Activated naive CD4-positive, alpha-beta T cell treated with anti-CD3 and anti-CD28 coated beads, Interleukin-2, amount 50 U/mL, for 16 hours (primary cell): ENCODE measurements around the gene CDKAL1.
"Not testable (repeated sequence)": the region's sequence is repeated elsewhere in the genome, so short reads cannot be mapped to it uniquely, and the experiment has no call there.

Experiments
- DNase-seq: peaks from one replicate; pipeline ENCODE4 v3.0.0-alpha.2; 2020

CDKAL1 gene

DNA sequence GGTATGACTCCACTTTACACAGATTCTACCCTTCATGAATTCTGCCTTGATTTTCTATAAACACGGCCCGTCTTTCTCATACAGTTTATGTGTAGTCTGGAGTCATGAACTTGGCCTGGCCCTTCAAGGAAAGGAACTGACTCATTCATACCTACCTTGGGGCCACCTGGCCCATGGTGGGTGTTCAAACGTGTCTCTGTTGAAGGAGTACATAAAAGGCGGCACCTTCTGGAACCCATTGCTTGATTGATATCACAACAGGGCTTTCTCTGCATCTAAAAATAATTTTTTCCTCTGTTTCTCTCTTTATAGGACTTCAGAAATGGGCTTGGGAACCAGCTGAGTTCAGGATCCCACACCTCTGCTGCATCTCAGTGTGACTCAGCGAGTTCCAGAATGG lies 696.3 kb downstream of the CDKAL1 start:
- no peak for DNase-seq

DNA sequence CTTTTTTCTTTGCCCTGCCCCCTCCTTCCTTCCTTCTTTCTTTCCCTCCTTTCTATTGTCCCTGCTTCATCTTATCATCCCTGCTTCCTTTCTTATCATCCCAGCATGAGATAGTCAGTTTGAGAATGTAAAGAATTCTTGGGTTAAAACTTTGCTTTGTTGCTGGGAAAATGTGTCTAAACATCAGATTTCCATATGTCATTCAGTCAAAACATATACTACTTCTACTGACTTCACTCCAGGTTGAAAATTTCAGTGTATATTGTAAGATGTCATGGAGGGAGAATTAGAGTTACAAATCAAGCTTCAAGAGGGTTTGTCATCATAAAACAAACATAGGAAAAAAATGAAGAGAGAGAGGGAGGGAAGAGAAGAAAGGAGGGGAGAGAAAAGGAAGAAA lies 700.9 kb downstream of the CDKAL1 start:
- no peak for DNase-seq

DNA sequence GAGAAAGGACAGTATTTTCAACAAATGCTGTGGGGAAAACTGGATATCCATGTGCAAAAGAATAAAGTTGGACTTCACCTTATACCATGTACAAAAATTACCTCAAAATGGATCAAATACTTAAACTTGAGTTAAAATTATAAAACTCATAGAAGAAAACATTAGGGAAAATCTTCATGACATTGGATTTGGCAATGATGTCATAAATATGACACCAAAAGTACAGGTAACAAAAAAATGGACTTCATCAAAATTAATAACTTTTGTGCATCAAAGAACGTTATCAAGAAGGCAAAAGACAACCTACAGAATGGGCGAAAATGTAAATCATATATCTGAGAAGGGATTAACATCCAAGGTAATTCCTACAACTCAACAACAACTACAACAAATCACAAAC lies 704.0 kb downstream of the CDKAL1 start:
- no peak for DNase-seq

DNA sequence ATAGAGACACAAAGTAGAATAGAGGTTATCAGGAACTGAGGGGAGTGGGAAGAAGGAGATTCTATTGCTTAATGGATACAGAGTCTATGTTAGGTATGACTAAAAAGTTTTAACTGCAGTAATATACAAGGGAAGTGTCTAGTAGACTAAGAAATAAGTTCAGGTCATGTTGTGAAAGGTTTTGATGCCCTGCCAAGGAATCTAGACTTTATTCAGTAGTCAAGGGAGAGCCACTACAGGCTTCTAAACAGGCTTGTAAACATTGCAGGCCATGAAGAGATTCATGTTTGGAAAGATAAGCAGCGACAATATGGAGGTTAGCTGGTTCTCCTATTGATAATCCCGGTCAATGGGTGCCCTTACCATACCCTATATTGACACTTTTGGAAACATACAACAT lies 706.5 kb downstream of the CDKAL1 start:
- no peak for DNase-seq

DNA sequence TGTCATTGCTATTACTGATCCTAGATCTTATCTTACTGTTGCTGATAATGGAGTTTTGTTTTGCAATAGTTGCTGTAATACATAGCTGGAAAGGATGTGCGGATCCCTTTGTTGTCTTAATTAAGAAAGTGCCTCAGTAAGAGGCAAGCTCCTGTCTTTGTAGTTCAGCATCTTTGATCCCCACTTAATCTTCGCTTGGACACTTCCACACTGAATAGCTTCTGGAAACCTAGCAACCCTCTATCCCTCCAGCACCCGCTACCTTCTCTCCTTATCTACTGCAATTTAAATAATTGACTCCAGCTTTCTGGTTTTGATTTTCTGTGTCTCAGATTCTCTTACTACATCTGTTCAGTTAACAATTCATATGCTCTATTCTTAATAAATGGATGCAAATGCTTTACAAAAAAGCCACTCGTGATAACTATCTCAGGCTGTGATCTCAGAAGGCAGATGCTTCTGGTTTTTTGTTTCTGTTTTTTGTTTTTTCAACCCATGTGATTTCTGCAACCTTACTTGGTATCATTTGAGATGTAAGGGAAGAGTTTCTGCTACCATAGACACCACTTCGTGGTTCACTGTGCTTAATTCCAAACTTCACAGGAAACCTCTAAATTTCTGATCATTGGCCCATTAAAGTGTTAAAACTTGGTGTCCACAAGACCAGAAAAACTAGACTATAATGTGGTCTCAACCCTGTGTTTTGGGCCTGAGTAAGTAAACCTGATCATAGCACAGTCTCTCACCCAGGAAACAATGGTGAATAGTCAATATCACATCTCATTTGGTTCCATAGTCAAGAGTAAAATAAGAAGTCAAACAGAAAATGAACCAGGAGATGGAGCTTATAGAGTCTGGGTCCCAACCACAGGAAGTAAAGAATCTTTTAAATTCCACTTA lies 707.2 kb downstream of the CDKAL1 start:
- no peak for DNase-seq

DNA sequence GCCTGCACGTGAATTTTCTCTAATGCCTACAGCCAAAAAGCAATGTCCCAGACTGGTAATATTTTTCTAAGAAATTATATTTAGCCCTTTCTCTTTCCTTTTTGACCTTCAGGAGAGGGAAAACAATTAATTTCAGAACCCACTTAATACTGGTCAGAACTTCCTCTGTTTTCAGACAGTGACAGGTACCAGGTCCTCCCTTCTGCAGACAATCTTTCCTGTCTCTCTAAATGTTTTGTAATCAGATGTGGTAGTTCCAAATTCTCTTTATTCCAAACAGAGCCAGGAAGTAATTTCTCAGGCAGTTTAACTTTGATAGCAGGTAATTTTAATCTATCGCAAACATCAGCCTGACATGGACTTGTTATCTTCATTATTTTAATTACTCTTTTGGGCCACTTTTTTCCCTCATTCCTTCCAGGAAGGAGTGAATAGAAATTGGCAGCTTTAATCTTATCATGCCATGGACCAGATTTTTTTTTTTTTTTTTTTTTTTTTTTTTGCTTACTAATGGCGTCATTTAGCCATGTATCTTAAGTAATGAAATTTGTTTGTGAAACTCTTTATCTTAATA lies 710.7 kb downstream of the CDKAL1 start:
- DNase-seq: no peak

DNA sequence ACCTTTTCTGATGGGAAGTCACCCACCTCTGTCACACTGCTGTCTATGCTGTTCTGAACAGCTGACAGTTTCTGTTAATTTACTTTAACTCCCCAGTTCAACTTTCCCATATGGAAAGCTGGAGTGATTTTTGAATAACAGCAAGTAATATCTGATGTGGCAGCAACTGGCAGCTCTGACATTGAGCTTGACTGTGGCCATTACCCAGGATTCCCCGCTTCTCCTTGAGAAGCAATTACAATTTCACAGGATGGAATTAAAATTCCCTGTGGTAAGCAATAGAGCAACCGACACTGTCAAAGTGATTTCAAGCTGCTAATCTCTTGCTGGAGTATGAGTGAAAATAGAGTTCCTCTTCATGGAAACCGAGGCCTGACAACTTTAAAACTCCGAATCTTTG lies 711.2 kb downstream of the CDKAL1 start:
- no peak for DNase-seq

DNA sequence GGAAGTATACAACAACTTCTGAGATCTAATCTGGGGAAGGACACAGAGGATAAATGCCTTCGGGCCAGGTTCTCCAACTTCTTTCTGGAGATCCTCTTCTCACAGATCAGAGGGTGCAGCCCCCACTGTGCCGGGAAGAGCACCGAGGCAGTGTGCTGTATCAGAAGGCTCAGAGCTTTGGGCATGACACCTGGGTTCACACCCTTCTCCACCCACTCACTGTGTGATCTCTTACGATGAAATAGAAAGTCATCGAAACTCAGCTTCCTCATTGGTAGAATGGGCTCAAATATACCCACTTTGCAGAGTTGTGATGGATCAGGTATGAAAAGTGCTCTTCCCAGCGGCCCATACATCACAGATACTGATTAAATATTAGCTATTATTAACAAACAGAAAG lies 711.8 kb downstream of the CDKAL1 start:
- no peak for DNase-seq

DNA sequence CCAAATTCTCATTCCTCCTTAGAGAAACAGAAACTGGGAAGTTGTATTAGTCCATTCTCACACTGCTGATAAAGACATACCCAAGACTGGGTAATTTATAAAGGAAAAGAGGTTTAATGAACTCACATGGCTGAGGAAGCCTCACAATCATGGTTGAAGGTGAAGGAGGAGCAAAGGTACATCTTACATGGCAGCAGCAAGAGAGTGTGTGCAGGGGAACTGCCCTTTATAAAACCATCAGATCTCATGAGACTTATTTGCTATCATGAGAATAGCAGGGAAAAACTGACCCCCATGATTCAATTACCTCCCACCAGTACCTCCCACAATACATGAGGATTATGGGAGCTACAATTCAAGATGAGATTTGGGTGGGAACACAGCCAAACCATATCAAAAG lies 720.2 kb downstream of the CDKAL1 start:
- DNase-seq: not testable (repeated sequence)

DNA sequence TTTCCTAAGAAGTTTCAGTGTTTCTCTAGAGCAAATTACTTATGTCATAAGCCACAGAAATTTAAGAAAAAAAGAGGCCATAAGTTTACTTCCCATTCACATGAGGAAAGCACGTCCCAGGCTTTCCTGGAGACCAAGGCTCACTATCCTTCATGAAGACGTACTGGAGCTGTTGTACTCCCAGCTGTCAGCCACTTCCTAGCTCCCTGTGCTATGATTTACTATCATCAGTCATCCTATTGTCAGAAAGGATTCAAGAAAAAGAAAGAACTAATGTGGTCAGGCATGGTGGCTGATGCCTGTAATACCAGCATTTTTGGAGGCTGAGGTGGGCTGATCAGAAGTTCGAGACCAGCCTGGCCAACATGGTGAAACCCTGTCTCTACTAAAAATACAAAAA lies 721.9 kb downstream of the CDKAL1 start:
- no peak for DNase-seq

DNA sequence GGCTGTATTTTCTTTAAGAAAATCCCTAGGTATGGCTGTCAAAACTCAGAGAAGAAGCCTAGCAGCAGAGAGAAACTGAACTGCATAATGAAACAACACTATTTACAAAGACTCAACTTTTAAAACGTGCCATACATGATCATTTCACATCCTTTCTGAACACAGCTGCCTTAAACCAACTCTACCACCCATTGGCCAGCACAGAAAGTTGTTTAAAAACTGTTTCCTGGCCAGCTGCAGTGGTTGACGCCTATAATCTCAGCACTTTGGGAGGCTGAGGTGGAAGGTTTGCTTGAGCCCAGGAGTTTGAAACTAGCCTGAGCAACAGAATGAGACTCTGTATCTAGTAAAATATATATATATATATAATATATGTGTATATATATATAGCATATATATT lies 722.9 kb downstream of the CDKAL1 start:
- DNase-seq: no peak

DNA sequence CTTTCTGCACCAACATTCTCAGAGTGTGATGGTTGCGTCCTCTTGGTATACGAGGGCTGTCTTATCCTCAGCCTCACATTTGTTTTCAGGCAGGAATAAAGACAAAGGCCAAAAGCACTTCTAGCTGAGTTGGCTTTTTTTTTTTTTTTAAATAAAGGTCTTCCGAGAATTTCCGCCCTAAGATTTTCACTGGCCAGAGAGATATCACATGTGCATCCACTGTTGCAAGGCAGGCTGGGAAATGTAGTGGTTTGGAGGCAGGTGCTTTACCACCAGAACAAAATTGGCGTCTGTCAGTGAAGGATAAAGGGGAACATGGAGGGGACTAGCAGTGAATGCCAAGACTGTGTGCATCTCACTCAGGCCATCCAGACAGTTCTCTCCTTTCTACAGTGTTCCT lies 724.4 kb downstream of the CDKAL1 start:
- DNase-seq: no peak

DNA sequence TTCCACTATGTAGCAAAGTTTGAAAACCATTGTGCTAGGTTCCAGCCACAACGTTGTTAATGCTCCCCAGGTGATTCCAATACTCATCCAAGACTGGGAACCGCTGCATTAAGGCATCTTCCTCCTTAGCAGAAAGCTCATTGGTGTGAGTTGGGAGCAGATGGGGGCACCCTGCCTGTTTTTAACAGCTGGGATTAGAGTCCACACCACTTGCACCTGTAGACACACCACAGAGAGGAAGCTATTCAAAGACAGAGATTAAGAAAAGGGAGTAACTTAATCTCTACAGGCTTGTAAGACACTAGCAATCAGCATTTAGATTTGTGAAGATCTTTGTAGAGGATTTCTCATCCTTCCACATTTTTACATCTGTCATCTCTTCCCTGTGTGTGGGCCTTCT lies 725.4 kb downstream of the CDKAL1 start:
- no peak for DNase-seq

DNA sequence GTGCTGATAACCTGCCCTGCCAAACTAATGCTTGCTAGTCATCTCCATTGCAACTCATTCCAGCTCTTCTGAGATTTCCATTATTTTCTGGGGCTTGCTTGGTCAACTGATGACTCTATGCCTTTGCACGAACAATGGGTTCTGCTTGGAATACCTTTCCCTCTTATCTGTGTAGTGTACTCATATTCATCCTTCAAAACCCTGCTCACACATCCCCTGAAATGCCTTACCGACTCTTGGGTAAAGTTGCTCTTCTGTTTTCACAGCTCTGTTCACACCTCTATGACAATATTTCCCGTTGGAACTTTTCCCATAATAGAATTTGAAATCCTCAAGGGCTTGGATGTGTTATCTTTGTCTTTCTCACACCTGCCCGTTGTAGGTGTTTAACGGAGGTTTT lies 728.2 kb downstream of the CDKAL1 start:
- no peak for DNase-seq

DNA sequence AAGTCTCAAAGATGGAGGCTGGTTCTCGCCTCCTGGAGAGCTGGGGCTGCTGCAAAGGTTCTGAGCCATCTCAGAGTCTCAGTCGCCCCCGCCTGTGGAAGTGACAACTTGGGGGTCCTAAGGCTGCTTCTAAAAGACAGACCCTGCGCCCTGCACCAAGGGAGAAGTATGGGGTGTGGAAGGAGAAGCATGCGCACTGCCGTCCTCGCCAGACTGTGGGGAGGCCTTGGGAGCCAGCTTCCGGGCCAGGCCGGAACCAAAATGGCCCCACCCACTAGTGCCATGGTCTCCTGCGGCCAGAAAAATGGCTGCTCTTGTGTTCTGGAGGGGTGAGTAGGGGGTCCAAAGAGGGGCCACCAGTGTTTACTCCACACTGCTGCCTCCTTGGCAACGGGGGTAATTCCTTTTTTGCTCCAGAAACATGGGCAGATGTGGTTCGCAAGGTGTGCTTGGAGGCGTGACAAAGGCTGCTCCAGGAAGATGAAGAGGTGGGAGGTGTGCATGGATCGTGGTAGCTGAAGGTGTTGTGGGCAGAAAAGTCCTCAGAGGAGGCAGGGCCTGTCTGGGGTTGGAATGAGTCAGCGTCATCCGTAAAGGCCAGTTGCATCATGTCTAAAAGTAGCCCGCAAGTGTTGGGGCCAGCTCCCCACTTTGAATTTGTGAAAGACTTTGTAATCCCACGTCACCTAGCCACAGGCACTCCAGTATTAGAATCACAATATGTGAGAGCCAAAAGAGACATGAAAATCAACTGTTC lies 729.5 kb downstream of the CDKAL1 start:
- DNase-seq: no peak

DNA sequence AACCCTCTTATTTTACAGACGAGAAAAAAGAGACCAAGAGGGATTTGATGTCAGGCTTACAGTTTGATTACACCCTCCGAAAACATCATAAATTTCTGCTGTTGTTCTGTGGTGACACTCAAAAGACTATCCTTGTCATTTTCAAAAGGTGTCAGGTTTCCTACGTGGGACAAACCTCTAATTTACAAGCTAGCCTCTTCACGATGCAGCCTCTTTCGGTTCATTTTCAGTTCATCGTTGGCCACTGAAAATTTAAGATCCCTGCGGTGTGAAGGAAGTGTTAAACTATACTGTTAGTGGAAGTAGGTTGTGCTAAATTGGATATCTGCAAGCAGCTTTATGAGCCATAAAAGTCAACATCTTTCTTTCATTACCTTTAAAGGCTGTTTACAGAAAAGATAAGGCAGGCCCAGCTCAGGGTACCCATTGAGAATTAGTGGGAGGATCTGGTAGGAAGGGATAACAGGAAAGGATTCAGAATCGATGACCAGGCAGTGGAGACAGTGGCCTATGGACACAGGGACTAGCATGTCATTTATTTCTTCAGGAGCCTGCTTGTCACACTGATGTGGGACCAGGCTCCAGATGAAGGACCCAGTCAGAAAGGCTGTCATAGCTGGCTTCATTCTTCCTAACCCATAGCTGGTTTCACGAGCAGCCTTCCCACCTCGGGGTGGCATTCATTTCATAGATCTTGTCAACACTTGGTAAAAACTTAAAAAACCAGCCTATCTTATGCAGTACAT lies 730.2 kb downstream of the CDKAL1 start:
- DNase-seq: no peak

DNA sequence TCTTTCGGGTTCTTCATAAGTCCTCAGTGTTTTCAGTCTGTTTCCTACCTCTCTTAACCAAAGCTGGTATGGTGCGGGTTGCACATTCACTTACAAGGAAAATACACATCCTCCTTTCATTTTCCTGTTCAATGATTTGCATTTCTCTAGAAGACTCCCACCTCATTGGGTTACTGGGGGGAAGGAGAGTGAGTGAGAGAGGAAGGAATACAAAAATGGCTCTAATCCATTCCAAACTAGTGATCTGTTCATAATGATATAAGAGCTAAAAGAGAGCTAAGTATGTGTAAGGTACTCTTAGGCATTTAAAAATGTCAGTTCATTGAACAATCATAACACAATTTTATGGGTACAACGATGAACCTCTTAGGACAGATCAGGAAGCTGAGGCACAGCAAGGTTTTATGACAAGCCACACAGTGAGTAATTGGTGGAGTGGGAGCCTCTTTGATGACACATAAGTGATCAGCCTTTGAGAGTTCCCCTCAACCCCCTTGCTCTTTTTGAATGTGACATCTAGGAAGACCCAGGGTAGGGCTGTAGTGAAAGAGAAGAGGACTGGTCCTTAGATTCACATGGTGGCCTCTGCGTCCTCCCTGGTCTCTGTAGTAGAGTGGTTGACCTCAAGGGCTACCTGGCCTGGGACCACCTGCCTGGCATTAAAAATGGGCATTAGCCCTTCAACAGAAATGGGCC lies 730.9 kb downstream of the CDKAL1 start:
- no peak for DNase-seq

DNA sequence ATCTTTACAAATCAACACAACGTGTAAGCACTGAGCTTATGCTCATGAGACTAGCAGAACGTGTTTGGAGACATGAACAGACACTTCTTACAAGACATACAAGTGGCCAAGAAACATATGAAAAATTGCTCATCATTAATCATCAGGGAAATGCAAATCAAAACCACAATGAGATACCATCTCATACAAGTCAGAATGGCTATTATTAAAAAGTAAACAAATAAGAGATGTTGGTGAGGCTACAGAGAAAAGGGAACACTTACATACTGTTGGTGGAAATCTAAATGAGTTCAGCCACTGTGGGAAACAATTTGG lies 731.4 kb downstream of the CDKAL1 start:
- DNase-seq: no peak

DNA sequence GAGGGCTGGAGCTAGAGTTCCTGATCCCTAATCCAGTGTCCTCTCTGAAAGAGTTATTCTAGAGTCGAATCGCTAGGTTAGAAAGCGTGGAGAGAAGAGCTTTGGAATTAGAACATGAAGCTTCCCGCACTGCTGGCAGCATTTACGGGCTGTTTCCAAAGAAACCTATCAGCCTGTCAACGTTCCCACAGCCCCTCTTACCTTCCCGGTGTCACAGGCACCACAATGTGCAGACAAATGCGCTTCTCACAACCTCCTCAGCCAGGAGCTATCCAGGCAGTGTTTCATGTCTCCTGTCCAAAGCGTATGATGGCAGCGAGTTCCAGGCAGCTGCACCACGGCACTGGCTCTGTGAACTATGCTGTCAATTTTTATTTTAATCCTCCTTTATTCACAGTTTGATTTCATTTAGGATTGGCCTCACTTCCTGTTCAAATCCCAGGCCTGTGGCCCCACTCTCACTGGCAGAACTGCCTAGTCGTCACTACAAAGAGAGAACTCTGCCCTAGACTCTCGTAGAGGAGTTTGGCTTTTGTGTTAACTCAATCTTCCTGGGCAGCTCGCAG lies 736.5 kb downstream of the CDKAL1 start:
- DNase-seq: no peak

DNA sequence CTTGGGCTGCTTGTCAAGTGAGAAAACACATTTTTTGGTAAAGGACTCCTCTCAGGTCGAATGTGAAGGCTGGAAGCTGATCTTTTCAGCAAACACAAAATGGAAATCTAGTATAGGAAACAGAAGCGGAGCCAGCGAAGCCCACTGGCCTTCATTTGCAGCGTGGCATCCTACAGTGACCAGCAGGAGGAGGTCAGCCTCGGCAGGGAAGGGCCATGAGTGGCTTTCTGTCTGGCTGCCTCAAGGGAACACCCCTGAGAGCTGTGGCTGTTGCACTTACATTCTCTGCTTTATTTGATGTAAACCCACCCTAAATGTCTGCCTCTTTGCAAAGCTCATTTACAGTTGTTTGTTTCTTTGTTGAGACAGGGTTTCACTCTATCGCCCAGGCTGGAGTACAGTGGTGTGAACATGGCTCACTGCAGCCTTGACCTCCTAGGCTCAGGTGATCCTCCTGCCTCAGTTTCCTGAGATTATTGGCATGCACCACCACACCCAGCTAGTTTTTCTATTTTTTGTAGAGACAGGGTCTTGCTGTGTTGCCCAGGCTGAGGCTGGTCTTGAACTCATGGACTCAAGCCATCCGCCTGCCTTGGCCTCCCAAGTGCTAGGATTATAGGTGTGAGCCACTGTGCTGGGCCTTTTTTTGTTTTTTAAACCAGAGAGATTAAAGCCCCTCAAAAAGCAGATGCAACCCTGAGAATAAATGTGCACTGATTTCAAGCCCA lies 737.3 kb downstream of the CDKAL1 start:
- no peak for DNase-seq

DNA sequence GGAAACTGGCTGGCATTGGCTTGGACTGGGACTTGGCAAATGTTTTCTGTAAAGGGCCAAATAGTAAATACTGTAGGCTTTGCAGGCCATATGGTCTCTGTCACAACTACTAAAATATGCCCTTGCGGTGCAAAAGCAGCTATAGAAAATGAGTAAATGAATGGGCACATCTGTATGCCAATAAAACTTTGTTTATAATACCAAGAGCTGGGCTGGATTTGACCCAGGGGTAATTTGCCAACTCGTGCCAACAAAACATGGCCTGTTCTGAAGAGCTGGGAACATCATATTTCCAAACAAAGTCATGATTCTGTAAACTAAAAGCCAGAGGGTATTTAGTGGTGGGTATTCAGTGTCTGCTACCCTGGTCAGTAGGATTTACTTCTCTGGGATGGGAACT lies 739.2 kb downstream of the CDKAL1 start:
- DNase-seq: no peak

DNA sequence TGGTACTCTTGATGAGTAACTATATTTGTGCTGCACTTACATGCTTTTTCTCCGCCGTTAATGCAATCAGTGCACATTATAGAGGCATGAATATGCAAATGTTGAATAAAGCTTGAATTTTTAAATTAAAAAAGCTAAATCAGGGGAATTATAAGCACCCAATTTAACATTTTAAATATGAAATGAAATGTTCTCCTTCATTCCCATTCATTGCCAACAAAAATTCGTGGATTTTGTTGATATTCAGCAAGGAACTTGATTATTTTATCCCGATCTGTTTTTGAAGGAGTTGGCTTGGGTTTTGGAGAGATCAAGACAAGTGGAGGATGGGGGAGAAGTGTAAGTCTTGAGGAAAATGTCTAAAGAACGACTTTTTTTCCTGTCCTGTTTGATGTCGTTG lies 740.6 kb downstream of the CDKAL1 start:
- no peak for DNase-seq
